22Rv1 (cell line): Measurements from ENCODE around the gene MAPK14.

Experiments used
- ZFX ChIP-seq: fragments of 450-650 bp; IDR thresholded peaks from 2 replicates; pipeline ENCODE4 v1.6.1; 2017; ENCODE audit warnings: antibody characterized with exemption, borderline replicate concordance
- TF ChIP-seq, protein P1 (sequence below): fragments of 450-650 bp; IDR thresholded peaks from 2 replicates; pipeline ENCODE4 v1.5.1; 2017; ENCODE audit warnings: mild to moderate bottlenecking

- TF ChIP-seq, protein P1, sequence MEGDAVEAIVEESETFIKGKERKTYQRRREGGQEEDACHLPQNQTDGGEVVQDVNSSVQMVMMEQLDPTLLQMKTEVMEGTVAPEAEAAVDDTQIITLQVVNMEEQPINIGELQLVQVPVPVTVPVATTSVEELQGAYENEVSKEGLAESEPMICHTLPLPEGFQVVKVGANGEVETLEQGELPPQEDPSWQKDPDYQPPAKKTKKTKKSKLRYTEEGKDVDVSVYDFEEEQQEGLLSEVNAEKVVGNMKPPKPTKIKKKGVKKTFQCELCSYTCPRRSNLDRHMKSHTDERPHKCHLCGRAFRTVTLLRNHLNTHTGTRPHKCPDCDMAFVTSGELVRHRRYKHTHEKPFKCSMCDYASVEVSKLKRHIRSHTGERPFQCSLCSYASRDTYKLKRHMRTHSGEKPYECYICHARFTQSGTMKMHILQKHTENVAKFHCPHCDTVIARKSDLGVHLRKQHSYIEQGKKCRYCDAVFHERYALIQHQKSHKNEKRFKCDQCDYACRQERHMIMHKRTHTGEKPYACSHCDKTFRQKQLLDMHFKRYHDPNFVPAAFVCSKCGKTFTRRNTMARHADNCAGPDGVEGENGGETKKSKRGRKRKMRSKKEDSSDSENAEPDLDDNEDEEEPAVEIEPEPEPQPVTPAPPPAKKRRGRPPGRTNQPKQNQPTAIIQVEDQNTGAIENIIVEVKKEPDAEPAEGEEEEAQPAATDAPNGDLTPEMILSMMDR = peak; percentile 23
- no peak for TF ChIP-seq ZFX
Measured at GRCh38 chr6:36130667-36131510, 103.3 kb downstream of the MAPK14 start.
